ENCODE measurements around the gene MORN1.

Gene MORN1

DNA sequence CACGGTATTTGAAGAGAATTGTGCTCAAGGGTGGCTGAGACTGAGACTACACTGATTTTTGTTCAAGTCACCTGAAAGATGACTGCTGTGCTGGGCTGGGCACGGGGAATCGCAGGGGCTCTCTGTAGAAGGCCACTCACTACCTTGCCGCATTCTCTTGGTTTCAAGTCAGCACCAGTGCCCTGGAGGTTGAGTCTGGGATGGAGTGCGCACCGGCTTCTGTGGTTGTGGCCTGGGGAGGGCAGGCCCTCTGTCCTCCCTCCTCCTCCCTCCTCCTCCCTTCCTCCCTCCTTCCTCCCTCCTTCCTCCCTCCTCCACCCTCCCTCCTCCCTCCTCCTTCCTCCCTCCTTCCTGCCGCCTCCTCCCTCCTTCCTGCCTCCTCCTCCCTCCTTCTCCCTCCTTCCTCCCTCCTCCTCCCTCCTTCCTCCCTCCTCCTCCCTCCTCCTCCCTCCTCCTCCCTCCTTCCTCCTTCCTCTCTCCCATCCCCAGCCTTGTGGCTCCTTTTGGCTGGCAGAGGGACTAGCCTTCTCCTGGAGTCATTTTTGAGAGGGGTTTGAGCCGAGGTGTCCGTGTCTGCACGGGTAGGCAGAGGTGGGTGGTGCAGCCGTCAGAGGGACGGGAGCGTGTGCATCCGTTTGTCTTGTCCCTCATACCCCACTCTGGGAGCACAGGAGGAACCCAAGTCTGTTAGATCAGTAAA lies 9.7 kb upstream of the MORN1 start:
- ChIA-PET CTCF (interaction anchor here (1.6 kb wide), 1 partner anchor 206 kb away, joined by 6 read pairs; the partner anchor contains the start of gene FAAP20), POLR2A (no interaction called here)
- no peak for DNase-seq (ENCODE audit: low read depth, low spot score)
- no peak for TF ChIP-seq CTCF (IDR thresholded peaks at IDR 0.05; ENCODE audit: insufficient read depth, low read length, missing control alignments)
- H3K4me3 ChIP-seq (ENCODE audit: low read depth, low read length): no peak overlapping the region

DNA sequence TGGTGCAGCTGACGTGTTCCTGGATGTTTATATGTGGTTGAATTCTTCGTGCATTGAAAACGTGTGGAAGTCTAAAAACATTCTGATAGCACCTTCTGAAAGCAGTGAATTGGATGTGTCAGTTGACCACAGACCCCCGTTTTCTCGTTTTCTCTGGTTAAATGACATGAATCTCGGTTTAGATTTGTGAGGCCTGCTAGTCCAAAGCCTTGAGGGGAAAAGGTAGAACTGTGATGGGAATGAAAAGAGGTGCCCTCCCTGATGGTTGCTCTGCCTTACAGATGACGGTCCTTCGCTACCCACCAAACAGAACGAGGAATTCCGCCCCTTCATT lies 9.2 kb upstream of the MORN1 start:
- no peak for TF ChIP-seq CTCF (IDR thresholded peaks at IDR 0.05; ENCODE audit: insufficient read depth, low read length, missing control alignments)
- no peak for DNase-seq (ENCODE audit: low read depth, low spot score)
- H3K4me3 ChIP-seq (ENCODE audit: low read depth, low read length): no peak overlapping the region
- ChIA-PET POLR2A (interaction anchor here (1.0 kb wide), 1 partner anchor 9 kb away, joined by 3 read pairs; the partner anchor contains the start of genes MORN1 and RER1), CTCF (interaction anchor here (1.6 kb wide), 1 partner anchor 206 kb away, joined by 6 read pairs; the partner anchor contains the start of gene FAAP20)

DNA sequence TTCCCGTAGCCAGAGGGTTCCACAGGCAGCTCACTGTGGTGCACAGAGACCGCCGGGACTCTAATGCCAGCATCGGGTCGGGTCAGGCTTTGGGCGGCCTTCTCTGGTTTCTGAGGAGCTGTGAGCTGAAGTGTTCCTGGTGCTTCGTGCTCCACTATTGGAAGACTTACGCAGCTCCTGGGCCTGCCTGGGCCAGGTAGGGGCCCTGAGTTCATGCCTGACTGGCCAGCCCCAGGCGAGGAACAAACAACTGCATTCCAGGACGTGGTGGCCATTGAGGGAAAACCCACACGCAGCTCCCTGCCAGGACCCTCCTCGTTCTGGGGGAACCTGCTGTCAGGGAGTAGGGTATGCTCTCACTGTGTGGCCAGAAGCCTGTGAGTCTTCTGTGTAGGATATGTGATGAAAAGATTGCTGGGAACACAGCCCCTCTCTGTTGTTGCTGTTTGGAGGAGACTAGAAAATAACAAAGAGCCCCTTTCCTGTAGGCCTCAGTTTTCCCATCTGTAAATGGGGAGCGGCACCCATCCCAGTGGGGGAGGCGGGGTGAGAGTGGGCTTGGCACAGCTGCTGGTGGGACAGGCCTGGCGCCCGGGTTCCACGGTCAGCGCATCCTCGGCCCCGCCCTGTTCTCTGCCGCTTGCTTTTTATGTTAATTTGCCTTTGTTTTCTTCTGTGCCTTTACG lies 8.7 kb upstream of the MORN1 start:
- no peak for TF ChIP-seq CTCF (IDR thresholded peaks at IDR 0.05; ENCODE audit: insufficient read depth, low read length, missing control alignments)
- H3K4me3 ChIP-seq (ENCODE audit: low read depth, low read length): no peak overlapping the region
- DNase-seq (ENCODE audit: low read depth, low spot score): no peak
- ChIA-PET CTCF (interaction anchor here (0.6 to 1.9 kb wide), 3 partner anchors 18 to 986 kb away, joined by 3 to 6 read pairs (median 3); partner anchors contain the start of gene FAAP20), POLR2A (interaction anchor here (1.0 to 1.1 kb wide), 2 partner anchors 8 to 195 kb away, joined by 3 read pairs; partner anchors contain the start of genes MORN1 and RER1)

GRCh38 chr1:2398871-2399270 lies 7.5 kb upstream of the MORN1 start:
- TF ChIP-seq CTCF (IDR thresholded peaks at IDR 0.05; ENCODE audit: insufficient read depth, low read length, missing control alignments): no peak
- POLR2A ChIA-PET: interaction anchor here (1.1 kb wide), 1 partner anchor 194 kb away, joined by 3 read pairs; no protein-coding TSS in a partner anchor
- CTCF ChIA-PET: interaction anchor here (1.0 to 1.9 kb wide), 3 partner anchors 17 to 204 kb away, joined by 3 to 6 read pairs (median 3); partner anchors contain the start of gene FAAP20
- no peak for DNase-seq (ENCODE audit: low read depth, low spot score)
- no peak overlapping the region for H3K4me3 ChIP-seq (ENCODE audit: low read depth, low read length)

GRCh38 chr1:2397007-2397679 lies 5.8 kb upstream of the MORN1 start:
- ChIA-PET POLR2A (interaction anchor here (1.6 kb wide), 1 partner anchor 202 kb away, joined by 3 read pairs; the partner anchor contains the start of gene FAAP20), CTCF (interaction anchor here (0.6 to 1.4 kb wide), 4 partner anchors 13 to 202 kb away, joined by 3 to 7 read pairs (median 6); partner anchors contain the start of gene FAAP20)
- no peak overlapping the region for H3K4me3 ChIP-seq (ENCODE audit: low read depth, low read length)
- TF ChIP-seq CTCF (IDR thresholded peaks at IDR 0.05; ENCODE audit: insufficient read depth, low read length, missing control alignments): no peak
- DNase-seq (ENCODE audit: low read depth, low spot score): no peak

Measured in AG04449 (cell line).